Neural cell (in vitro differentiated cells): ENCODE data around the gene STXBP4.

Source experiments
- CTCF ChIP-seq: fragments of 450-650 bp; IDR thresholded peaks from 2 replicates; pipeline ENCODE4 v1.5.1; 2014; ENCODE audit warnings: antibody characterized with exemption, mild to moderate bottlenecking, moderate library complexity; ENCODE audit not compliant: poor library complexity, severe bottlenecking
- EP300 ChIP-seq: fragments of 450-650 bp; conservative IDR thresholded peaks from 2 replicates; pipeline ENCODE4 v1.6.1; 2014; ENCODE audit warnings: antibody characterized with exemption, mild to moderate bottlenecking, moderate library complexity; ENCODE audit not compliant: poor library complexity, severe bottlenecking
- EZH2 ChIP-seq: fragments of 200-600, 300-800 bp; shearing (Covaris generic), sonication (generic); IDR thresholded peaks from 2 replicates; pipeline ENCODE4 v1.6.1; 2014; ENCODE audit warnings: antibody characterized with exemption, low read length, borderline replicate concordance, mild to moderate bottlenecking; ENCODE audit not compliant: insufficient read depth, poor library complexity, severe bottlenecking
- POLR2AphosphoS5 ChIP-seq: IDR thresholded peaks from 2 replicates; pipeline ENCODE4 v1.6.1; 2012
- TAF1 ChIP-seq: IDR thresholded peaks from 2 replicates; pipeline ENCODE4 v1.6.1; 2012; ENCODE audit warnings: low read depth

DNA sequence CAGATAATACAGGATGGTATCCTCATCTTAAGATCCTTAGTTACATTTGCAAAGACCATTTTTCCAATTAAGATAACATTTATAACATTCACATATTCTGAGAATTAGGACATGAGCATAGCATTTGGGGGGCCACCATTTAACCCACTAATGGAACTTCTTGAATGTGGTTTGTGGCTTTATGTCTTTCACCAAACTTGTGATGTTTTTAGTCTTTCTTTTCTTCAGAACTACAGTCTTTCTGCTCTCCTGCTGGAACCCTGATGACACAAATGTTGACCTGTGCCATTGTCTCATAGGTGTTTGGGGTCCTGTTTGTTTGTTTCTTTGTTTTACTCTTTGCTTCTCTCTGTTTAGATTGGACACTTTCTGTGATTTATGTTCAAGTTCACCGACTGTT lies 23.3 kb upstream of the STXBP4 start:
- TF ChIP-seq CTCF (no peak), EZH2 (no peak), EP300 (no peak), POLR2AphosphoS5 (no peak), TAF1 (no peak)
